HG03095 (cell line): Measurements from ENCODE around the gene SPNS2.

Experiments used
- ATAC-seq: cut with Tn5 transposase; IDR thresholded peaks from one replicate; pipeline ENCODE4 v1.9.1; 2021; ENCODE audit warnings: moderate library complexity; ENCODE audit not compliant: unreplicated experiment

Gene SPNS2

DNA sequence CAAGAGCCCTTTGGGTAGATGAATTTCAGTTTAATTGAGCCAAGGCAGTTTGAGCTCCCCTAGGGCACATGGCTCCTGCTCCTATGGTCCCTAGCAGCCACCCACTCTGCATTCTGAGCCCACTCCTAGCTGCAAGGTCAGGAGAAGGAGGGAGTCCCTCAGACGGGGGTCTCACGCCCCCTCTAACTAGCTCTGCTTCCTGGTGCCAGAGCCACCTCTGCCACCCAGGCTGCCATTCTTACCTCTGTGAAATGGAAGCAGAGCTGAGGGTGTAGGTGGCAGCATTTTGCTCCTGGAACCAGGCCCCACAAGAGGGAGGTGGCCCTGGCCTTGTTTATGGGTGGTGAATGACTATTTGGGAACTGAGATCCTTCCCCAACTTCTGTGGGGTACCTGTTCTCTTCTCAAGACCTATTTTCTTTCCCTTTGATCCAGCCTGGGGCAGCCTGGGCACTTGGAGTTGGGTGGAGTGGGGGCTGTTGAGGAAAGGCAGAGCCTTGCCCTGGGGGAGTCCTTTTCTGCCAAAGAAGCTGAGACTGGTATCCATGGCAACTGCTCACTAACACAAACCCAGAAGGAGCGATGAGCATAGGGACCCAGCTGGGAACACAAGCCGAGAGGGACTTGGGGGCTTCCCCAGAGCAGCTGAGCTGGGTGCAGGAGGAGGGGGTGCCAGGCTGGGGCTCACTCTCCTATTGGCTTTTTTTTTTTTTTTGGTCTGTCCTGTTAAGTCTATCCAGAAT, 4.8 kb downstream of the SPNS2 start:
- ATAC-seq, result no peak

GRCh38 chr17:4504188-4504587, 5.5 kb downstream of the SPNS2 start:
- ATAC-seq, result no peak

- no peak for ATAC-seq
Observed at GRCh38 chr17:4505187-4505586, 6.5 kb downstream of the SPNS2 start.

DNA sequence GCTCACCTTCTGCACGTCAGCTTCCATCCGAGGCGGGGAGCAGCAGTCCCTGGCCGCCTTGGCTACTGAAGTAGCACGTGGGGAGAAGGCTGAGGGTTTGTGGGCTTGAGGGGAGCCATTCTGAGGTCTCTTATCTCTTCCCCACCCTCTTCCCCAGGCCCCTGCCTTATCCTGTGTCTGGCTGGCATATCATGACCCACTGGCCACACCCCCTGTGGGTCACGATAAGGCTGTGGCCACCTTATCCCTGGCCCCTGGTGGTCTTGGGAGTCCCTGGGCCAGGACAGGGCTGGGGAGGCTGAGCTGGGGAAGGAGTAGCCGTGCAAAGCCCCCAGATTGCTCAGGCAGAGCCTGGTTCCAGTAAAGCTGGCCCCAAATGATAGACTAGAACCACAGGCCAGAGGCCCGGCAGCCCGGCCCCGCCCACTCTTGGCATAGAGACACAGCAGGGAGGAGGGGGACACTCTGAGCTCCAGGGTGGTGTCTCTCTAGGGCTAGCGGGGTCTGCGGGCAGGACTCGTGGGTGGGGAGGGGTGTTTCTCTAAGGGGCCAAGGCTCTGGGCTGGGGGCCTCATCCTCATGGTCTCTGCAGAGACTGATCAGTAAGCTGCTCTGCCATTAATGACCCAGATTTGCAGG, 7.6 kb downstream of the SPNS2 start:
- ATAC-seq, result no peak

GRCh38 chr17:4506892-4507291, 8.2 kb downstream of the SPNS2 start:
- no peak for ATAC-seq

- no peak for ATAC-seq
Observed at GRCh38 chr17:4507361-4508111, 8.9 kb downstream of the SPNS2 start.

DNA sequence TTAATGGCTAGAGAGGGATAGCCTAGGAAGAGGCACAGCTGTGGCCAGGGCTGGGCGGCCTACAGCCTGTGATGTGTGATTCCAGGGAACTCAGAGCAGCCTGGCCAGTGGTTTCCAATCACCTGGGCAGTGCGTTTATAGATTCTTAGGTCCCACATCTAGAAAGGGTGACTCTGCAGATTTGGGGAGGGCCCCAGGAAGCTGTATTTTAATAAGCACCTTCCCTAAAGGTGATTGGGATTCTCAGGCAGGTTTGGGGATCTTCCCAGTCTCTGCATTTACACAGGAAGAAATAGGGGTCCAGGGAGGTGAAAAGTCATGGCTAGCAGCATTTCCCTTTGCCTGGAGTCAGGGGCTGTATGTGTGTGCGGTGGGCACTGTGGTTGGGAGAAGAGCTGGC, 9.5 kb downstream of the SPNS2 start:
- ATAC-seq, result no peak

GRCh38 chr17:4509401-4509800, 10.7 kb downstream of the SPNS2 start:
- ATAC-seq, result no peak

GRCh38 chr17:4509923-4510617, 11.4 kb downstream of the SPNS2 start:
- ATAC-seq, result no peak

- no peak for ATAC-seq
Observed at GRCh38 chr17:4510618-4510941, 11.9 kb downstream of the SPNS2 start.

- ATAC-seq, result no peak
Observed at GRCh38 chr17:4511199-4511932, 12.7 kb downstream of the SPNS2 start.

- no peak for ATAC-seq
Observed at GRCh38 chr17:4512156-4513112, 13.8 kb downstream of the SPNS2 start.

DNA sequence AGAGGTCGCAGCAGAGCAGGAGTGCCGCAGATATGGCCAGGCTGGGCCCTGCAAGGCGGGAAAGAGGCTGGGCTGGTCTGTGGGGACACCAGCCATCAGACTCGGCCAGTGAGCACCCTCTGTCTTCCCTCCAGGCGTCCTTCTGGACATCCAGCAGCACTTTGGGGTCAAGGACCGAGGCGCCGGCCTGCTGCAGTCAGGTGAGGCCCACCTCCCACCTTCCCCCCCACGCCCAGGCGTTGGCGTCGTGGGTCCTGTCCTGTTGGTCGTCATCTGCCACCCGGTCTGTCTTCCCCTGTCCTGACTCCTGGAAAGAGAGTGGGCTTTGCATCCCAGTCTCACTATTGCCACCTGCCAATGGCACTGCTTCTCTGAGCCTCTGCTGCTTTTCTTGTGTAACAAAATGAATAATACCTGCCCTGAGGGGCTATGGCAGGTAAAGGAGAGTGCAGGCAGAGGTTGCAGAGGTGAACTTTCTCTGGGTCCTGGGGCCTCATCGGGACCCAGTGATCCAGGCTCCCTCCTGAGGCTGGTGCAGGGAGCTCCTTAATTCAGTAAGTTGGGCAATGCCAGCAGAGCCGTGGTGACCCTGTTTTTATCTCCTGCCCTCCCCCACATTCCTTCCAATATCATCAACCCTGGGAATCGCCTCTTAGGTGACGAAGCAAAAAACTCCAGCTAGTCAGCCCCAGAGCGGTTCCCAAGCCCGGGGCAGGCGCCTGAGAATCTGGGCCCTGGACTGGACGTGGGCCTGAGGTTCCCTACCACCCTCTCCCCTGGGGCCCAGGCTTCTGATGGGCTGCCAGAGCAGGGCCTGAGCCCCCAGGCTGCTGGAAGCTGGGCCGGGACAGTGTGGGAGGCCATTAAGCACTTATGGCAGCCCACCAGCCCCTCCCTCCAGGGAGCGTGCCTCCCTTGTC, 14.7 kb downstream of the SPNS2 start:
- no peak for ATAC-seq

GRCh38 chr17:4514206-4514605, 15.5 kb downstream of the SPNS2 start:
- no peak for ATAC-seq

DNA sequence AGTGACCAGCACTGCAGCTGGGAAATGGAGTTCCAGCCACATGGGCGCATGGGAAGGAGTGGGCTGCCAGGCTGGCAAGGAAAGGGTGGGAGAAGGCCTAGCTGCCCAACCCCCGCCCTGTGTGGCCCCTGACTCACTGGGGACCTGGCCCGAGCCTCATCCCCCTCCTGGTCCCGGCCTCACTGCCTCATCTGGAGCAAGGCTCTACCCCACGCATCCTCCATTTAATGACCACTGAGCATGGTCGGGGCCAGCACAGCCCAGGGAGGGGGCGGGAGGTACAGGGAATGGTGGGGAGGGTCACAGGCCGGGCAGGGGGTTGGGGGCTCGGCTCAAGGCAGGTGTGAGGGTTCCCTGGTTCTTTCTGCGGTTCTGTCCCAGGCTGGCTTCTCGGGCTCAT, 16.1 kb downstream of the SPNS2 start:
- ATAC-seq, result no peak

DNA sequence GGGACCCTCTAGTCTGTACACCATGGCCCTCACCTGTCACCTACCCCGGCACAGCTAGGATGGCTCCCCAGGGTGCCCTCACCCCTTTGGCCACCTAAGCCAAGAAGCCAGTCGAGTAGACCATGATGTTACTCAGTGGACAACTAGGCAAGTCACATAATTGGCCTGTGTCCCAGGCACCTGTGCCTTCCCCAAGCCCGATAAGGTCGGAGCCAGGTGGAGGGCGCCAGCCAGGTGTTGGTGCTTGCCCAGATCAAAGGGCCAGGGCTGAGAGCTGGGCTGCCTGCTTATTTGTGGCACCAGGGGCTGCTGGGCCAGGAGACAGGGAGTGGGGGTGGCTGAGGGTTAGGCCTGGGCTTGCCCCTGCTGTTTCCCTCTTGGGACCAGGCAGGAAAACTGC, 16.8 kb downstream of the SPNS2 start:
- no peak for ATAC-seq

DNA sequence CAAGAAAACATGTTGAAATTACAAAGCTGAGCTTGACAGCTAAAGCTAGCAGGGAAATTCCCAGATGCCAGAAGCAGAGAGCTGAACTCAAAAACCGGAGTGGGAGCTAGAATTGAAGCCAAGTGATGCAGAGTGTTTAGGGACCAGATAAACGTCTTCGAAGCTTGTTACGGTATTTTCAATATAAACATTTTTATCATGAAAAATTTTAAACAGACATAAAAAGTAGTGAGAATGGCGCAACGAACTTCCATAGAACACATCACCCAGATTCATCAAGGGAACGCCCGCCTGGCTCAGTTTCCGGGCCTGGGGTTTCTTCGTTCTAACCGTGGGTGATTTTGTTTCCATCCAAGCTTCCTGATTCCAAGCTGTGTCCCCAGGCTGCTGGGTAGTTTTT, 18.1 kb downstream of the SPNS2 start:
- no peak for ATAC-seq

DNA sequence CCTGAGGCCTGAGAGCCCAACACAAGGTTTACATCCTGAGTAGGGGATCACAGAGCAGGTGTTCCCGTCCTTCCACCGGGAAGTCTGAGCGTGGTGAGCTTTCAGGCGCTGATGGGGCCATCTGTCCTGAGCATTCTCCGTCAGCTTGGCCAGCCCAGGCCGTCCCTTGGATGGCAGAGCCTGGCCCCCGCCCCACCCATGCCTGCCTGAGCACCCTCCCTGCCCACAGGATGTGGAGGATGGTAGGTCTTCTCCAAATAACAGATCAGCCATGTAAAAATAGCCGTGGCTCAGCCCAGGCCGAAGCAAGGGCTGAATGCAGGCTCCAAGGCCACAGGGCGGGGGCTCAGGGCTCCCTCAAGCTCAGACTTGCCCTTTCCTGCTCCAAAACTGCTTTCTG, 20.2 kb downstream of the SPNS2 start:
- ATAC-seq, result no peak

DNA sequence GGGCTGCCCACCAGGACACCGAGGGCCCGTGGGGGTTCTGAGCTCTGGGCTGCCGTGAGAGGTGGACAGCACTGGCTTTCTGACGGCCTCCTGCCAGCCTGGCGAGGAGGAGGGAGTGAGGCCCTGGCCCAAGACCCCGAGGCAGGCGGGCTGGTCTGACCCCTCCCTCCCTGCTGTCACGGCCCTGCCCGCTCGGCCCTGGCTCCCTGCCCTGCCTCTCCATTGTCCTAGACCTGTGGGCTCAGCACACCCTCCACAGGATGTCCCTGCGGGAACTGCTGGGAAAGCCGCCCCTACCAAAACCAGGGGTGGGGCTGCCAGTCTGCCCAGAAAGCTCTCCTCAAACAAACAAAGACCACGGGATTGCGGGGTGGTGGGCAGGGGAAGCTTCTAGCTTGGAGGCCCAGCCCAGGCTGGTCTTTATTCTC, 20.7 kb downstream of the SPNS2 start:
- ATAC-seq, result no peak
